Measurements from ENCODE around the gene SULT4A1.

The SULT4A1 gene

DNA sequence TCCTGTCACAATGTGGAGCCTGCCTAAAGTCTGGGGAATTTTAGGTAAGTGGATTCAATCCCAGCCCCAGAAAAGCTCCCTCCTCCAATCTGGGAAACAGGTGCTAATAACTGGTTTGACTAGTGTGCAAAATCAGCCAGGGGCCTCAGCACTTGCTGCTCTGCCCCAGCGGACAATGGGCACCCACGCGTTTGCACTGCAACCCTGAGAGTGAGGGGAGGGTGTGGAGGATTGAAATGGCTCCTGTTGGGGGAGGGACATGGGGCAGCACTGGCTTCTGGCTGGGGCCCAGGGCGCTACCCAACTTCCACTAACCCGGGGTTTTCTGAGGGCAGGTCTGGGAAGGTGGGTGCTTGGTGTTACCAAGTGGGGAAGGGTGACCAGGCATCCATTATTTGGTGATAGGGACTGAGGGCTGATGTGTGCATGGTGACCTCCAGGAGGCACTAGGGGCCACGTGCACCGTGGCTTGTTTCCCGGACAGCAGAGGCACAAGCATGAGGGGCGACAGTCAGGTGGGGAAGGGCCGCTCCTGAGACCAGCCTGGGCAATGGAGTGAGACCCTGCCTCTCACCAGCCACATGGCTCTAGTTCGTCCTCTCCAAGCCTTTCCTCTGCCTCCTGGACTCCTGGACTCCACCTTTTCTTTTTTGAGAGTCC, 33.8 kb upstream of the SULT4A1 start:
- Histone ChIP-seq H3K9ac (ENCODE audit: low read length in 2 of 2) (no peak overlapping the region), H3K4me3 (ENCODE audit: low read length in 2 of 2) (no peak overlapping the region), H3K27ac (ENCODE audit: low read length) (no peak overlapping the region), H3K9me3 (ENCODE audit: control insufficient read depth in 2 of 2, low read length in 2 of 2) (no peaks in the 10 kb centered on the region), H3K36me3 (ENCODE audit: control insufficient read depth in 2 of 2, insufficient read depth in 2 of 2, low read length in 2 of 2) (no peaks in the 10 kb centered on the region), H3K4me1 (ENCODE audit: control insufficient read depth, insufficient read depth, low read length) (peaks cover 9% of the 10 kb centered on the region), H3K27me3 (ENCODE audit: control insufficient read depth in 1 of 2, insufficient read depth in 2 of 2, low read length in 2 of 2) (peaks cover 18 to 21% of the 10 kb centered on the region in 2 donors)

DNA sequence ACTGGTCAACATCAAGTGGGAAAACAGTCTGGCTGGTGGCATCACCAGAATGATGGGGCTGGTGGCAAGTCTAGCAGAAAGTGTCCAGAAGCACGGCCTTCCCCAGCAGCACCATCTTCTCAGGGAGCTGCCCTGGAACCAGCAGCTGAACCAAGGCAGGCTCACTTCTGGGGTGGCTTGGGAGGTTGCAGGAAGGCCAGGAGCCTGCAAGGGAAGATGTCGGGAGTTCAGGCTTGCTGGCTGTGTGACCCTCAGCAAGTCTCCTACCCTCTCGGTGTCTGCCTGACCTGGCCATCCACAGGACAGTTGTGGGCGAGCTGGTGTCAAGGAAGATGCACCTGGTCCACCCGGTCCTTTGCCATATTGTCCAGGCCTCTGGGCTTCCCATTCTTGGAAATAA, 31.8 kb upstream of the SULT4A1 start:
- H3K9ac ChIP-seq (ENCODE audit: low read length in 2 of 2): no peak overlapping the region
- no peaks in the 10 kb centered on the region for H3K9me3 ChIP-seq (ENCODE audit: control insufficient read depth in 2 of 2, low read length in 2 of 2)
- peaks cover 38 to 40% of the 10 kb centered on the region in 2 donors for H3K27me3 ChIP-seq (ENCODE audit: control insufficient read depth in 1 of 2, insufficient read depth in 2 of 2, low read length in 2 of 2)
- H3K27ac ChIP-seq (ENCODE audit: low read length): no peak overlapping the region
- no peaks in the 10 kb centered on the region for H3K36me3 ChIP-seq (ENCODE audit: control insufficient read depth in 2 of 2, insufficient read depth in 2 of 2, low read length in 2 of 2)
- peaks cover 9% of the 10 kb centered on the region for H3K4me1 ChIP-seq (ENCODE audit: control insufficient read depth, insufficient read depth, low read length)
- no peak overlapping the region for H3K4me3 ChIP-seq (ENCODE audit: low read length in 2 of 2)

DNA sequence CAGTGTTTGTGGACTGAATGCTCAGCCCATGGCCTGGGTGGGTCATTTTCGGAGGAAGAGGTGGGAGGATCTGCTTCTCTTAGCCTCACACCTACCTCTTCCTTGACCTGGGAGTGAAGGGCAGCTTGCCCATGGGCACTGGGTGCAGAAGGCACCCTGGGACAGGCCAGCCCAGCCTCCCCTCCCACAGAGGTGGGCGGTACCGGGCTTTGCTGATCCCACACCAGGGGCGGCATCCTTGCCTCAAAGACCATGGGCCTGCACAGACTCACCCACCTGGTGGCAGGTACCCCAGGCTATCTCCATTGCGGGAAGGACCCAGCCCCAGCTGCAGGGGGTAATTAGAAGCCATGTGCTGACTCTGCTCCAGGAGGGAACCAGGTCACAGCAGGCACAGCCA, 31.0 kb upstream of the SULT4A1 start:
- Histone ChIP-seq H3K4me3 (ENCODE audit: low read length in 2 of 2) (no peak overlapping the region), H3K9me3 (ENCODE audit: control insufficient read depth in 2 of 2, low read length in 2 of 2) (no peaks in the 10 kb centered on the region), H3K4me1 (ENCODE audit: control insufficient read depth, insufficient read depth, low read length) (peaks cover 9% of the 10 kb centered on the region), H3K27ac (ENCODE audit: low read length) (no peak overlapping the region), H3K36me3 (ENCODE audit: control insufficient read depth in 2 of 2, insufficient read depth in 2 of 2, low read length in 2 of 2) (no peaks in the 10 kb centered on the region), H3K27me3 (ENCODE audit: control insufficient read depth in 1 of 2, insufficient read depth in 2 of 2, low read length in 2 of 2) (peaks cover 43 to 46% of the 10 kb centered on the region in 2 donors), H3K9ac (ENCODE audit: low read length in 2 of 2) (no peak overlapping the region)

DNA sequence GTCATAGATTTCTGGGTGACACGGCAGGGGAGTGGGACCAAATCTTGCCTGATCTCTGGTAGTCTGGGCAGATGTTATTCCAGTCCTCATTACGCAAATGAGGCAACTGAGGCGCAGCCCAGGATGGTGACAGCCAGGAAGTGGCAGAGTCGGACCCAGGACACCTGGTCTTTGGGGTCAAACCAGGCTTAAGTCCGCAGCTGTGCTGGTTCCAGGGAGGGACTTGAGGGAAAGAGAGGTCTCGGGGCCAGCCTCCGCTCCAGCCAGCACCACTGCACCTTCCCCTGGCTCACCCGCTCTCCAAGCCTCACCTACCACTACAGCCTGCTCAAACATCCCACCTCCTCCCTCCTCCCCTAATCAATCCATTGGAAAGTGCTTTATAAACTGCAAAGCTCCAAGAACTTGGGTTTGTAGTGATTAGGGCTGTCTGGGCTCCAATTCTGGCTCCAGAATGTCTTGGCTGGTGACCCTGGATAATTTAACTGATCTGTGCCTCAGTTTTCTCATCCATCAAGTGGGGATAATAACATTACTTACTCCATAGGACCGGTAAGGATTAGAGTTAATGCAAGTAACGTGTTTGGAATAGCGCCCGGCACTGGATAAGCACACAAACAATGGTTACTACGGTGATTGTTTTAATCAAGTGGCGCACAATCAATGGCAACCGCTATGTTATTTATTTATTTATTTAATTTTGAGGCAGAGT, 30.0 kb upstream of the SULT4A1 start:
- H3K36me3 ChIP-seq (ENCODE audit: control insufficient read depth in 2 of 2, insufficient read depth in 2 of 2, low read length in 2 of 2): no peaks in the 10 kb centered on the region
- no peak overlapping the region for H3K4me3 ChIP-seq (ENCODE audit: low read length in 2 of 2)
- H3K9ac ChIP-seq (ENCODE audit: low read length in 2 of 2): no peak overlapping the region
- H3K27ac ChIP-seq (ENCODE audit: low read length): no peak overlapping the region
- peaks cover 9% of the 10 kb centered on the region for H3K4me1 ChIP-seq (ENCODE audit: control insufficient read depth, insufficient read depth, low read length)
- H3K27me3 ChIP-seq (ENCODE audit: control insufficient read depth in 1 of 2, insufficient read depth in 2 of 2, low read length in 2 of 2): peaks cover 46 to 48% of the 10 kb centered on the region in 2 donors
- H3K9me3 ChIP-seq (ENCODE audit: control insufficient read depth in 2 of 2, low read length in 2 of 2): no peaks in the 10 kb centered on the region

DNA sequence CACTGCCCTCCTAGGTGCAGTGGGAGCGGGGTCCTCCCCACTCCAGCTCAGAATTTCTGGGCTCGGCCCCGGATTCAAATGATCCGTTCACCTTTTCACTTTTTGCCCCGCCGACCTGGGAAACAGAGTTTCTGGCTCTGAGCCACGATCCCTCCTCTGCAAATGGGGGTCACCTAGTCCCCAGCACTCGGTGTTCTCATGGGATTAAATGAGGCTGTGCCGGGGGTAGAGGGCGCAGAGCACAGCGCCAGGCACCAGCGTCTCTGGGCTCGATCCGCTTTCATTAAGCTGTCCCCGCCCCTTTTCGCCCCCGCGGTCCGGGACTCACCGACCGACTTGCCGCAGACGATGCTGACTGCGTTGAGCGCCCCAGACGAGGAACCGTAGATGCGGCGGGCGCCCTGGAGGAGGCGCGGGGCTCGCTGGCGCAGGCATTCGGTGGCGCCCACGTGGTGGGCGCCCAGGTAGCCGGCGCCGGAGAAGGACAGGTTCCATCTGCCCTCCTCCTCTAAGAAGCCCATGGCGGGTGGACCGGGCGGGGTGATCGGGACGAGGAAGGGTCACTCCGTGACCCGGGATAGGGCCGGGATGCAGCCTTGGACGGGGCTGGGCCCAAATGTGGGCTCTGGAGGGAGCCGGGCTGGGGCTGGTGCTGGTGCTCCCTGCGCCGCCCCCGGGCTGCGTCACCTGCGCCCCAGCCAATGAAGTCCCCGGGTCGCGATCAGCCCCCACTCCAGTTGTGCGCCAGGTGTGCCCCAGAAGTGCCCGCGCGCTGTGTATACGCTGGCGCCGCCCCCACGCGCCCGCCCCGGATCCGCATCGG, 29.3 kb upstream of the SULT4A1 start, which contains the start of gene PNPLA5:
Gene PNPLA5, minus strand, starts transcription at position 654 of the 823 bp plus-strand sequence. Its CDS starts 133 bp downstream, at position 521.
- Histone ChIP-seq H3K27me3 (ENCODE audit: control insufficient read depth in 1 of 2, insufficient read depth in 2 of 2, low read length in 2 of 2) (peaks cover 46 to 52% of the 10 kb centered on the region in 2 donors), H3K9ac (ENCODE audit: low read length in 2 of 2) (no peak within 1 kb of the TSS), H3K4me3 (ENCODE audit: low read length in 2 of 2) (peak within 1 kb of the TSS in 1 of 2 donors; percentile 29), H3K36me3 (ENCODE audit: control insufficient read depth in 2 of 2, insufficient read depth in 2 of 2, low read length in 2 of 2) (no peaks in the 10 kb centered on the region), H3K9me3 (ENCODE audit: control insufficient read depth in 2 of 2, low read length in 2 of 2) (no peaks in the 10 kb centered on the region), H3K4me1 (ENCODE audit: control insufficient read depth, insufficient read depth, low read length) (peaks cover 9% of the 10 kb centered on the region), H3K27ac (ENCODE audit: low read length) (no peak within 1 kb of the TSS)

GRCh38 chr22:43890901-43891331, 28.6 kb upstream of the SULT4A1 start:
- Histone ChIP-seq H3K9me3 (ENCODE audit: control insufficient read depth in 2 of 2, low read length in 2 of 2) (no peaks in the 10 kb centered on the region), H3K36me3 (ENCODE audit: control insufficient read depth in 2 of 2, insufficient read depth in 2 of 2, low read length in 2 of 2) (no peaks in the 10 kb centered on the region), H3K4me1 (ENCODE audit: control insufficient read depth, insufficient read depth, low read length) (peaks cover 9% of the 10 kb centered on the region), H3K27me3 (ENCODE audit: control insufficient read depth in 1 of 2, insufficient read depth in 2 of 2, low read length in 2 of 2) (peaks cover 46 to 53% of the 10 kb centered on the region in 2 donors), H3K4me3 (ENCODE audit: low read length in 2 of 2) (peak overlapping the region in 1 of 2 donors; percentile 29), H3K9ac (ENCODE audit: low read length in 2 of 2) (no peak overlapping the region), H3K27ac (ENCODE audit: low read length) (no peak overlapping the region)

GRCh38 chr22:43889860-43890253, 27.5 kb upstream of the SULT4A1 start:
- Histone ChIP-seq H3K36me3 (ENCODE audit: control insufficient read depth in 2 of 2, insufficient read depth in 2 of 2, low read length in 2 of 2) (no peaks in the 10 kb centered on the region), H3K4me1 (ENCODE audit: control insufficient read depth, insufficient read depth, low read length) (peaks cover 9% of the 10 kb centered on the region), H3K27me3 (ENCODE audit: control insufficient read depth in 1 of 2, insufficient read depth in 2 of 2, low read length in 2 of 2) (peaks cover 44 to 59% of the 10 kb centered on the region in 2 donors), H3K27ac (ENCODE audit: low read length) (no peak overlapping the region), H3K4me3 (ENCODE audit: low read length in 2 of 2) (no peak overlapping the region), H3K9ac (ENCODE audit: low read length in 2 of 2) (no peak overlapping the region), H3K9me3 (ENCODE audit: control insufficient read depth in 2 of 2, low read length in 2 of 2) (no peaks in the 10 kb centered on the region)

DNA sequence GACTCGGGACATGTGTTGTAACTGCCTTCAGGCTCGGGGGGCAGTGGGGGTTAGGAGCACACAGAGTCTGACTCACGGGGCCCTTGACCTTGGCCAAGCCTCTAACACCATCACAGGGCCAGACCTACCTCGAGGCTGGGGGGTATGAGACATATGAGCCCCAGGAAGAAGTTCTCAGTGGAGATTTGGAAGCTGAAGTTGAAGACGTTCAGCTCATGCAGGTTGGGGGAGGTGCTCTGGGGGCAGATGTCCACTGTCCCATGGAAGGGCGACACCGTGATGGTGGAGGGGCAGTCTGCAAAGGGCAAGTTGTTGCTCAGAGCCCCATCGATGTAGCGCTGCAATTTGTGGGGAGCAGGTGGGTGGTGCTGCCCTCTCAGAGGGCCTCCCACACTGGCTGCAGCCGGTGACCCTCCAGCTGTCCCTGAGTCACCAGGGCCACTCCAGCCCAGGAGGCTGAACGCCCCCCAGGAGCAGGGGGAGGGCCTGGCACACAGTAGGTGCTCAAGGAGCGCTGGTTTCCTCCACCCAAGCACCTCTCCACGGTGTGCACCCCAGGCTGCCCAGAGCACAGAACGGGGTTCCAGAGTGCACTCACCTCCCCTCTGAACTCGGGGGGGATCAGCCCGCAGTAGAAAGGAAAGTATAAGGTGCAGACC, 27.0 kb upstream of the SULT4A1 start:
- no peak overlapping the region for H3K27ac ChIP-seq (ENCODE audit: low read length)
- peaks cover 44 to 59% of the 10 kb centered on the region in 2 donors for H3K27me3 ChIP-seq (ENCODE audit: control insufficient read depth in 1 of 2, insufficient read depth in 2 of 2, low read length in 2 of 2)
- H3K36me3 ChIP-seq (ENCODE audit: control insufficient read depth in 2 of 2, insufficient read depth in 2 of 2, low read length in 2 of 2): no peaks in the 10 kb centered on the region
- peaks cover 9% of the 10 kb centered on the region for H3K4me1 ChIP-seq (ENCODE audit: control insufficient read depth, insufficient read depth, low read length)
- no peak overlapping the region for H3K4me3 ChIP-seq (ENCODE audit: low read length in 2 of 2)
- H3K9ac ChIP-seq (ENCODE audit: low read length in 2 of 2): no peak overlapping the region
- H3K9me3 ChIP-seq (ENCODE audit: control insufficient read depth in 2 of 2, low read length in 2 of 2): no peaks in the 10 kb centered on the region

- H3K4me1 ChIP-seq (ENCODE audit: control insufficient read depth, insufficient read depth, low read length): peaks cover 9% of the 10 kb centered on the region
- no peak overlapping the region for H3K4me3 ChIP-seq (ENCODE audit: low read length in 2 of 2)
- H3K27ac ChIP-seq (ENCODE audit: low read length): no peak overlapping the region
- H3K36me3 ChIP-seq (ENCODE audit: control insufficient read depth in 2 of 2, insufficient read depth in 2 of 2, low read length in 2 of 2): no peaks in the 10 kb centered on the region
- peaks cover 44 to 59% of the 10 kb centered on the region in 2 donors for H3K27me3 ChIP-seq (ENCODE audit: control insufficient read depth in 1 of 2, insufficient read depth in 2 of 2, low read length in 2 of 2)
- H3K9ac ChIP-seq (ENCODE audit: low read length in 2 of 2): no peak overlapping the region
- H3K9me3 ChIP-seq (ENCODE audit: control insufficient read depth in 2 of 2, low read length in 2 of 2): no peaks in the 10 kb centered on the region
Measured at GRCh38 chr22:43888740-43889139, 26.4 kb upstream of the SULT4A1 start.

GRCh38 chr22:43887391-43887790, 25.1 kb upstream of the SULT4A1 start:
- H3K4me1 ChIP-seq (ENCODE audit: control insufficient read depth, insufficient read depth, low read length): peaks cover 9% of the 10 kb centered on the region
- no peaks in the 10 kb centered on the region for H3K36me3 ChIP-seq (ENCODE audit: control insufficient read depth in 2 of 2, insufficient read depth in 2 of 2, low read length in 2 of 2)
- H3K27ac ChIP-seq (ENCODE audit: low read length): no peak overlapping the region
- H3K9ac ChIP-seq (ENCODE audit: low read length in 2 of 2): no peak overlapping the region
- no peaks in the 10 kb centered on the region for H3K9me3 ChIP-seq (ENCODE audit: control insufficient read depth in 2 of 2, low read length in 2 of 2)
- H3K27me3 ChIP-seq (ENCODE audit: control insufficient read depth in 1 of 2, insufficient read depth in 2 of 2, low read length in 2 of 2): peaks cover 38 to 52% of the 10 kb centered on the region in 2 donors
- H3K4me3 ChIP-seq (ENCODE audit: low read length in 2 of 2): no peak overlapping the region
